Raji (cell line): Measurements from ENCODE around the gene GALNT17.

ENCODE experiments used
- POLR2A ChIP-seq: IDR thresholded peaks from 2 replicates; pipeline ENCODE4 v1.6.1; 2011; ENCODE audit warnings: low read depth, low read length, control low read depth; ENCODE audit not compliant: insufficient read depth

The GALNT17 gene

GRCh38 chr7:71363627-71364026 is 231.7 kb downstream of the GALNT17 start:
- TF ChIP-seq POLR2A: no peak

GRCh38 chr7:71364551-71364950 is 232.6 kb downstream of the GALNT17 start:
- TF ChIP-seq POLR2A: no peak

GRCh38 chr7:71372991-71373390 is 241.0 kb downstream of the GALNT17 start:
- no peak for TF ChIP-seq POLR2A

GRCh38 chr7:71377062-71377461 is 245.1 kb downstream of the GALNT17 start:
- TF ChIP-seq POLR2A: no peak

- TF ChIP-seq POLR2A: no peak
Observed at GRCh38 chr7:71377469-71377868, 245.5 kb downstream of the GALNT17 start.

DNA sequence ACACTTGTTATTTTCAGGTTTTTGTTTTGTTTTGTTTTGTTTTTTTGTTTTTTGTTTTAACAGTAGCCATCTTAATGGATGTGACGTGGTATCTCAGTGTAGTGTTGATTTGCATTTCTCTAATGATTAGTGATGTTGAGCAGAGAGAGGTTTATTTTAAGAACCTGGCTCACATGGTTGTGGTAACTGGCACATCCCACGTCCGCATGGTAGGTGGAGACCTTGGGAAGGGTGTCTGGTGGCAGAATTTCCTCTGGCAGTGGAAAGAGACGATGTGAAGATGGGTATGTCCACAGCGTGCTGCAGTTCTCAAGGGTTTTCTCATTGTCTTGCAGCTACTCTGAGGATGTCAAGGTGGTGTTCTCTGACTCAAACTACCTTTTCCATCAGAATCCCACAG is 252.2 kb downstream of the GALNT17 start:
- no peak for TF ChIP-seq POLR2A

DNA sequence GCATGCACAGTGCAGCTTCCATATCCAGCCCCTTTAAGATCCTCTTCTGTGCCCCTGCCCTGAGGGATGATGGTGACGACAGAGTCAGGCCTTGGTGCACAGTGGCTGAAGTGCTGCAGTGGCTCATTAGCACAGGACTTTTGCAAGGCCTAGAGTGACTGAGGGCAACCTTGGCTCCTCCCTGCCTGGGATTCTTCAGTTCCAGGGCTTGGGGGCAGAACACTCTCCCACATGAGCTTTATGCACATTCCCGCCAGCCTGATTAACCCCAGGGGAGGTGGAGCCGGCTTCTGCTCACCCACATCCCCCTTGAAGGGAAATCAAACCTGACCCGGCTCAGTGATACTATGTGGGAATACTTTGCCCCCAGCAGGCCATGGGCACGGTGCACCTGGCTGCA is 253.4 kb downstream of the GALNT17 start:
- no peak for TF ChIP-seq POLR2A

GRCh38 chr7:71386152-71386785 is 254.3 kb downstream of the GALNT17 start:
- no peak for TF ChIP-seq POLR2A

- TF ChIP-seq POLR2A: no peak
Observed at GRCh38 chr7:71388181-71388580, 256.2 kb downstream of the GALNT17 start.

DNA sequence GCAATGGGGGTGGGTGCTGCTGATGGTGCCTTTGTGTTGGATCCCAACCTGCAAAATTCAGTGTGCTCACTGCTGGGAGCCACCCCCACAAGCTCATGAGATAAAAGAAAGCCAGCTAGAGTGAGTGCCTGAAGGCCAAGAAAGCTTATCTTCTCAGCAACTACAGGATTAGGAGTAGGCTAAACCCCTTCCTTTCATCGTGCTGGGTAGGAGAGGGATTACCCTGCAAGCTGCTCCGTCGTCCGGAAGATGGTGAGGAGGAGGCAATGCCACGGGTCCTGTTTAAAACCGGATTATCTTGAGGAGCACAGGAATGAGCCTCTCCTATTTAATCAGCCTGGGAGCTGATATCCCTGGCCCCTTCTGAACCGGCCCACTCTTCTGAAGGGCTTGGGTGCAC is 258.0 kb downstream of the GALNT17 start:
- no peak for TF ChIP-seq POLR2A

DNA sequence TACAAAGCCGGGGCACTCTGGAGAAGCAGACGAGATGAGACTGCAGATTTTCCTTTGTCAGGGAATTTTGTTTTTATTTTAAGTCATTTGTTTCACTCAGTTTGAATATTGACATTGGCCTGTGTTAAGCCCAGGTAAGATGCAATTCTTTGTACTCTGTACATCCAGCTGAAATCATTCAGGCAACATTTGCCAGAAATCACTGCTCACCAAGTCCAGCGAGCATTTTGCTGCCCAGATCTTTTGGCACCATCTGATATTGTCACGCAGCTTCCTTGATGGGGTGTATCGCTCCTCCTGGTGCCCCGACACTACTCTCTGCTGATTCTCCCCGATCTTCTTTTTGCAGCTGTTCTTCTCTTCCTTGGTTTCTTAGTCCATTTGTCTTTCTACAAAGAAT is 261.7 kb downstream of the GALNT17 start:
- no peak for TF ChIP-seq POLR2A

DNA sequence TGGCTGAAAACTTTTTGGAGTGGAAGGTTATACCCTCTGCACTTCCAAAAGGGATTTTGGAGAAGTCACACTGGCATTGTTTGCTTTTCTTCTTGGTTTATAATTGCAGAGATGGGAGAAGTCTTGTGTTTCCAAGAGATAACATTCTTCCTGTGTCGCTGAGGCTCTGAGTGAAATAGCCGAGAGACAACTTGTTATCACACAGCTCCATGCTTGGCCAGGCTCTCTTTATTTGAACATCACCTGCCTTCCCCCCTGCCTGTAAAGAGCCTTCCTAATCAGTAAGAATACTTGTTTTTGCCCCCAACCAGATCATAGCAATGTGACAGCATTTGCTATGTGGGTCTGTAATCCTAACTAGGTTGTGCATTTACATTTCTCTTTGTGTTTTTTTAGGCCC is 270.7 kb downstream of the GALNT17 start:
- no peak for TF ChIP-seq POLR2A

DNA sequence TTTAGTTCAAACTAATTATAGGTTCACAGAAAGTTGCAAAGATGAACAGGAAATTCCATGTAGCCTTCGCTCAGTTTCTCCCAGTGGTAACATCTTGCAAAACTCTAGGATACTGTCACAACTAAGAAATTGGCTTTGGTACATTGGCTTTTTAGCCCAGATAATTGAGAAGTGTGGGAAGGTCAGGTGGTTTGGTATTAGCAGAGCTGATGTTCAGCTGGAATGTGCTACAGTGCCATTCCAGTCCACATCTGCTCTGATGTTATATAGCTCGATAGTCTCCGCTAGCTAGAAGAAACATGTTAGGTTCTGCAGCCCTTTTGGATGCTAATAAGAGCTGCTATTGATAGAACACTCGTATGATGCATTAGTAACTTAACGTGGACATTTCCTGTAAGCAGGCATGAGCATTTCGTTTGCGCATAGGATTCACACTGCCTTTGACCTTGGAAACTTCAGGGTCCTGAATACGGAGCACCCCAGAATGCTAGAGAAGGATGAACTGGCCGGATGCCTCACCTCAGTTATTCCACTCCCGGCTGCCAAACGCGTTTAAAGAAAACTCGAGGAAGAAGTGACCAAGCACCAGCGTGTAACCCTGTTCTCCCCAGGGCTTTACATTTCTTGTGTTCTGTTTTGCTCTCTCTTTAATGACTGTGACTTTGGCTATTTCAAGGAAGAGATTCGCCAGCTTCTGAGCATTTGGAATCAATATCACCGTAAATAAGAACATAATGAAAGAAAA is 271.4 kb downstream of the GALNT17 start:
- TF ChIP-seq POLR2A: no peak

DNA sequence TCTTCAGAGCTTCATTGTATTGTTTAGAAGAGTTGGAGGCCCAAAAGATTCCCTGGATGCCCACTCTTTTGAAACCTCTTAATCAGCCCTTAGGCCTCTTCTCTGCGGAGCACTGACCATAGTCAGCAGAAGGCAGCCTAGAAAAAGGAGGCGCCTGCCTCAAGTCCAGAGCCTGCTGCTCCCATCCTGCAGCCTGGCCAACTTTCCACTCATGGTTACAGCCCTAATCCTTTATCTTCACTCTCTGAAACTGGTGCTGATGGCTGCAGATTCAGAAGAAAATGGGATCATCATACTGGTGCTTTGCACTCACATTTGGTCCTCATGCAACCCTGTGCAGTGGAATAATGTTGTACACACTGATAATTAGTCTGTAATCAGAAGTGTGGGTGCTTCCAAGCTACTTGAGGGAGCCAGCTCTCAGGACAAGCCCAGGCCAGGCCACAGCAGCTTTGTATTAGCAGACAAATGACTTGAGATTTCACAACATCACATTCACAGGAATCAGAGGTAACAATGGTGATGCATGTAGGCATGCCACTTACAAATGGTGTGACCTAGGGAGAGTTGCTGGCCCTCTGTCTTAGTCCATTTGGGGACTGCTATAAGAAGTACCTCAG is 272.9 kb downstream of the GALNT17 start:
- TF ChIP-seq POLR2A: no peak

DNA sequence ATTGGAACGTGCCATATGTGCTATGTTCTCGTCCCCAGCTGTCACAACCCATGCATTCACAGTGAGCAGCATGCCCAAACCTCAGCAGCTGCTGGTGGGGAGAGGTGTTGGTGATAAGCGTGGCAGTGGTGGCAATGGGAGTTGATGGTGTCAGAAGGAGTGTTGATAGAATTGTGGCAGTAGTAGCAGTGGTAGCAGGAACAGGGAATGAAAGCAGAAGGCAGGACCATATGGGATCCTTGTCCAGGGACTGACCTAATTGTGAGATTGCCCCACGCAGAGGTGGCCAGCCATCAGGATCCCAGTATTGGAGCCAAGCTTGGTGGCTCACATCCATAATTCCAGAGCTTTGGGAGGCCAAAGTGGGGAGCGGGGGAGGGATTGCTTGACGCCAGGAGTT is 276.3 kb downstream of the GALNT17 start:
- TF ChIP-seq POLR2A: no peak

GRCh38 chr7:71409550-71410157 is 277.7 kb downstream of the GALNT17 start:
- TF ChIP-seq POLR2A: no peak
